Activated CD4-positive, alpha-beta T cell treated with anti-CD3 and anti-CD28 coated beads, Interleukin-2, amount 50 U/mL, for 24 hours (primary cell): ENCODE results near the gene RAB9A.

Source experiments
- DNase-seq, 2 donors: peaks; one replicate each; pipeline ENCODE4 v3.0.0-alpha.2; 2020; ENCODE audit warnings: low read depth in 1 of 2, low spot score in 1 of 2

Gene RAB9A

GRCh38 chrX:13742397-13743176, 53.7 kb downstream of the RAB9A start:
- no peak for DNase-seq

- no peak for DNase-seq
These were observed 58.9 kb downstream of the RAB9A start for GRCh38 chrX:13747836-13748235.

GRCh38 chrX:13748486-13748885, 59.6 kb downstream of the RAB9A start:
- no peak for DNase-seq

- DNase-seq, result peak in 1 of 2 donors; percentile 11
These were observed 61.3 kb downstream of the RAB9A start for GRCh38 chrX:13750204-13750603.

- no peak for DNase-seq
These were observed 61.9 kb downstream of the RAB9A start for GRCh38 chrX:13750812-13751211.

GRCh38 chrX:13752141-13752540, 63.2 kb downstream of the RAB9A start:
- no peak for DNase-seq

- no peak for DNase-seq
These were observed 63.7 kb downstream of the RAB9A start for GRCh38 chrX:13752646-13753045.

- DNase-seq, result no peak
These were observed 65.8 kb downstream of the RAB9A start for GRCh38 chrX:13754765-13755164.

- DNase-seq, result no peak
These were observed 66.3 kb downstream of the RAB9A start for GRCh38 chrX:13755254-13755653.

GRCh38 chrX:13756381-13756780, 67.5 kb downstream of the RAB9A start:
- DNase-seq, result no peak

GRCh38 chrX:13759152-13759718, 70.3 kb downstream of the RAB9A start:
- DNase-seq, result no peak
